C4-2B (cell line): ENCODE results near the gene ANGPTL2.
"Not testable (repeated sequence)": the region's sequence is repeated elsewhere in the genome, so short reads cannot be mapped to it uniquely, and the experiment has no call there.

ENCODE experiments used
- H3K27ac ChIP-seq: fragments of 450-650 bp; 2 replicates; pipeline ENCODE4 v1.5.1; 2017
- CTCF ChIP-seq: fragments of 450-650 bp; conservative IDR thresholded peaks from 2 replicates; pipeline ENCODE4 v1.5.1; 2017; ENCODE audit warnings: mild to moderate bottlenecking
- ZFX ChIP-seq: fragments of 450-650 bp; IDR thresholded peaks from 2 replicates; pipeline ENCODE4 v1.6.1; 2017

The ANGPTL2 gene

GRCh38 chr9:127122176-127123063 is at the start of gene ANGPTL2:
TSS of gene ANGPTL2 (minus strand) at chr9:127122635. CDS start at chr9:127108731, 13,904 bp downstream.
- TF ChIP-seq ZFX (no peak), CTCF (no peak)
- no peak within 1 kb of the TSS for H3K27ac ChIP-seq

- not testable (repeated sequence) for H3K27ac ChIP-seq
Measured at GRCh38 chr9:127171348-127171747, 48.9 kb upstream of the ANGPTL2 start.

GRCh38 chr9:127170652-127171051 is 48.2 kb upstream of the ANGPTL2 start:
- TF ChIP-seq CTCF (no peak), ZFX (no peak)
- H3K27ac ChIP-seq: no peak overlapping the region

- no peak overlapping the region for H3K27ac ChIP-seq
- no peak for TF ChIP-seq CTCF
- no peak for TF ChIP-seq ZFX
Measured at GRCh38 chr9:127170103-127170502, 47.7 kb upstream of the ANGPTL2 start.

GRCh38 chr9:127169575-127169883 is 47.1 kb upstream of the ANGPTL2 start:
- no peak overlapping the region for H3K27ac ChIP-seq
- no peak for TF ChIP-seq ZFX
- no peak for TF ChIP-seq CTCF

GRCh38 chr9:127168756-127169574 is 46.5 kb upstream of the ANGPTL2 start:
- H3K27ac ChIP-seq: no peak overlapping the region
- TF ChIP-seq ZFX (no peak), CTCF (no peak)

- H3K27ac ChIP-seq: no peak overlapping the region
- no peak for TF ChIP-seq CTCF
- TF ChIP-seq ZFX: no peak
Measured at GRCh38 chr9:127167560-127168326, 45.3 kb upstream of the ANGPTL2 start.
